Astrocyte of the hippocampus (primary cell): ENCODE measurements around the gene WNT8B.

Experiments
- DNase-seq: peaks from one replicate; pipeline ENCODE4 v3.0.0; 2011; ENCODE audit warnings: low read depth, low spot score

The WNT8B gene

DNA sequence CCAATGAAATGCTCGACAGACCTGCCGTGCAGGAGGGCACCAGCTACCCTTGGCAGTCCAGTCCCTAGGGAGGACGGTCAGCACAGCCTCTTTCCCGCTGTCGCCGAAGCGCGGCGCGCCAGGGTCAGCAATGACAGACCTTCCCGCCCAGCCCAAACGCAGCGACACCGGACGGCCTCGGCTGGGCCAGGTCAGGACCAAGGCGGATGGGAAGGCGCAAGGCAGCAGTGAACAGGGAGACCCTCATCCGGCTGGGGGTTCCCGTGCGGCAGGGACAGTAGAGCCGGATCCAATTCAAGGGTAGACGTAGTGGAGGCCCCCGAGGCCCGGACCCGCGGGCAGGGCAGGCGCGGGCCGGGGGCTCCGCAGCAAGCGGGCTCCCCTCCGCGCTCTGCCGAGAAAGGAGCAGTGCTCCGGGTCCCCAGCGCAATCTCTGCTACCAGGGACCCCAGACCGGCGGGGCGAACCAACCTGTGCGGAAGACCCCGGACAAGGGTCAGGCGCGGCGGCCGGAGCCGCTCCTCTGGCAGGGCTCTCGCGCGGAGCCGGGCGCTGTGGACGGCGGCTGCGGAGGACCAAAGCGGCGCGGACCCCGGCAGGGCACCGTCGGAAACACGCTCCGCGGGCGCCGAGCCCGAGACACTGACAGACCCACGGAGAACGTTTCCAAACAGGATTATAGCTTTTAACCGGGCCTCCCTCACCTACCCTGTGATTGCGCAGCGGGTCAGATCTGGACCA is 56.7 kb downstream of the WNT8B start, which contains the start of gene SEC31B:
SEC31B (minus strand) TSS at position 551 of the 741 bp plus-strand sequence. CDS start 2,909 bp downstream, outside the sequence.
- DNase-seq, result peak; percentile 53

DNA sequence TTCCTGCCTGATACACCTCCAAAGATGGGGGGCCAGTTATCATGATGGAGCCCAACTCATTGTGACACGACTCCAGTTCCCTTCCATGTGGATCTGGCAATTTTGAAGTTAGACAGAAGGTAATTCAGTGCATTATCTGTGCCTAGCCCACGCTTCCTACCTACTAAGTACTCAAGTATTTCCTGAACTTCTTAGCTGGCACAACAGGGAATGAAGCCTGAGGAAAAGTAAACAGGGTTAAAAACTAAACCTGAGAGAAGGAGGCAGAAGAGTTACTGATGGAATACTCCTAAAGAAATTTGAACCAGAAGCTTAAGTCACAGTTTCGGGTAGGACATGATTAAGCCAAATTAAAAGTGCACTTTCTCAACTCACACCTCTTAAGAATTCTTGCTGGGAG is 58.0 kb downstream of the WNT8B start:
- no peak for DNase-seq

DNA sequence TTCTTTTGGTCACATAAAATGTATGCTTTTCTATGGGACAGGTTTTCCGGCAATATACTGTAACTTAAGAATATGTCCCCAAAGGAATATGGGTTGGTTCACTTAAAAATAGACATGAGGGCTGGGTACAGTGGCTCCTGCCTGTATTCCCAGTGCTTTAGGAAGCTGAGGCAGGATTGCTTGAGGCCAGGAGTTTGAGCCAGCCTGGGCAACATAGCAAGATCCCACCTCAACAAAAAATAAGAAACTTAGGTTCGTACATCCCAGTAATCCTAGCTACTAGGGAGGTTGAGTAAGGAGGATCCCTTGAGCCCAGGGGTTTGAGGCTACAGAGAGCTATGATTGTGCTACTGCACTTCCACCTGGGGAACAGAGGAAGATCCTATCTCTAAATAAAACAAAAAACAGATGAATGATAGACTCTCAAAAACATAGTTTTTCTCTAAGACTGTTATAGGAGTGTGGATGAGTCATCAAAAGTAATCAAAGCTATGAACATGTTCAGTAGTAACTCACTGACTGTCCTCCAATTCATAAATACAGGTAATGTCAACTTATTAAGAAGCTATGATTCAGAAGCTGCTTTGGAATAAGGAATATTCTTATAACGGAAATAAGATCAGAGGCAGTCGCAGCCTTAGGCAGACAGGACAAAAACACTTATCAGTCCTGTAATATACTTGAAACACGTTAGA is 59.4 kb downstream of the WNT8B start:
- no peak for DNase-seq

DNA sequence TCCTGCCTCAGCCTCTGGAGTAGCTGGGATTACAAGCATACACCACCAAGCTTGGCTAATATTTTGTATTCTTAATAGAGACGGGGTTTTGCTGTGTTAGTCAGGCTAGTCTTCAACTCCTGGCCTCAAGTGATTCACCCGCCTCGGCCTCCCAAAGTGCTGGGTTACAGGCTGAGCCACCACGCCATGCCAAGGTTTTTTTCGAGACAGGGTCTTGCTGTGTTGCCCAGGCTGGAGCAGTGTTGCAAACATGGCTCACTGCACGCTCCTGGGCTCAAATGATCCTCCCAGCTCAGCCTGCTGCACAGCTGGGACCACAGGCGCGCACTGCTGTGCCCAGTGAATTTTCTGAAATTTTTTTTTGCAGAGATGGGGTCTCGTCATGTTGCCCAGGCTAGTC is 60.1 kb downstream of the WNT8B start:
- no peak for DNase-seq

DNA sequence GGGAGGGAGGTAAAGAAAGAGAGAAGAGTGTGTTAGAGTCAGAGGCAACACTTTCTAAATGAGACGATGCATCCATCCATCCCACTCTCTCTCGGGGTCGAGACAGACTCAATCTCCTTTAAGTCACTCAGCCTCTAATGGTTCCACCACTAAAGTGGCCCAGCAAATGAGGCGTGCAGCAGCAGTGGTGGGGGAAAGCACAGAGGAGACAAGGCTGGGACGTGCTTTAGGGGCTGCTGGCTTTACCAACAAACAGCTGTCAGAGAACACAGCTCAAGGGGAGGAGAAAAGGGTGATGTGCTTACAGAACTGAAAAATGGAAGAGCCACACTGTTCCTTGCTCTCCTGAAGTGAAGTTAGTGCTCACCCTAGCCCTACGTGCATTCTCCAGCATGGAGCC is 61.4 kb downstream of the WNT8B start:
- DNase-seq, result no peak

DNA sequence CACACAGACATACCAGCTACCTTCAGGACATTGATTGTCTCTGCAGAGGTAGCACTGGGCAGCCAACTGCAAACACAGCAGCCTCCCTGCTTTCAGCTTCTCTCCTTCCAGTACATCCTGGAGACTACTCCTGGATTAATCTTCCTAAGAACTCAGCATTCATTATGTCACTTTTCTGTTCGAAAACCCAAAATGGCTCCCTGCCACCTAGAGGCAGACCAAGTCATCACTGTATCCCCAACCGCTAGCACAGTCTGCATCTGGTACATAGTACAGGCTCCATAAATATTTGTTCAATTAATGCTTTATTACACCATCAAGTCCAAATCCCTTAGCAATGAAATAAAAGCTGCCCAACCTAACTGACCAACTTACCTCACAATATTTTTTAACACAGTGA is 61.8 kb downstream of the WNT8B start:
- no peak for DNase-seq

DNA sequence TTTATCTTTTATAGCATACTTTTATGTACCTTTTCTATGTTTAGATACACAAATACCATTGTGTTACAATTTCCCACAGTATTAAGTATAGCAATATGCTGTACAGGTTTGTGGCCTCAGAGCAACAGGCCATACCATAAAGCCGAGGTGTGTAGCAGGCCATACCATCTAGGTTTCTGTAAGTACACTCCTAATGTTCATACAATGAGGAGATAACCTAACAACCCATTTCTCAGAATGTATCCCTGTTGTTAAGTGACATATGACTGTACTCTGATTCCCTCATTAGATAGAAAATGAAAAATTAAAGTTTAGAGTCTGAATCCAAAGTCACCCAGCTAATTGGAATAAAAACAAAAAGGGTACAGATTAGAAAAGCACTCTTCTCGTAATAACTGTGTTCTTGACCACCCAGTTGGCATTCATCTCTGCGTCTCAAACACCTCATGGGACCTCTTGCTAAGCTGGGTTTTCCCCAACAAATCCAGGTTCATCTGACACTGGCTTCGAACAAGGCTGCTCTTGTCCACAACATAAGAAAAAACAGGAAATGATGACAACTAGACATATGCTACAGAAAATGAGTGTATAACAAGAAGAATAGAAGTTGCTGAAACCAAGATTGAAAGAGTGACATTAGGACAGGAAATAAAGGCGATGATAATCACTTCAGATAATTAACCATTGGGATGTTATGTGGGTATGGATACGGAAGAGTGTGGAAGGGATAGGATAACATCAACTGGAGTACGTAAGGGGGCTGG is 65.5 kb downstream of the WNT8B start:
- no peak for DNase-seq

DNA sequence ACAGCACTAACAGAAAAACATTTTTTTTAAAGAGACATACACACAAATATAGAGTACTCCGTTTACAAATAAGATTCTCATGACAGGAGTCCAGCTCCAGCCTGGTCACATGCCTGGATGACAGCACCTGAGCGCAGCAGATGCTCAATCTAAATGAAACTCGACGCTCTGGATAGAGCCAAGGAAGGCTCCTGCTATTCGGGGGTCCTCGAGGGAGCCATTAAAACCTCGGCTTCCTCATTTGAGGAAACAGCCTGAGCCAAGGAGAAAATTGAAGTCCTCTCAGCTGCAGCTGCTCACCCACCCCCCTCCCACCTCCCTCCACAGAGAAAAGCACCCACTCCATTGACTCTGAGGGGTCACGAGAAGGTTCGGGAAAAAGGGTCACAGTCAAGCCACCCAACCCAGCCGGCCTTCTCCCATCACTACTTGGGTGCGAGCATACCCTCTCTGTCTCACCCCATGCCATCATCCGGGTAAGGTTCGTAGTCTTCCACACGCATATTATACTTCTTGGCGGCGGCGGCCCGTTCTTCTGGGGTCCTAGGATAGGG is 66.2 kb downstream of the WNT8B start:
- no peak for DNase-seq

DNA sequence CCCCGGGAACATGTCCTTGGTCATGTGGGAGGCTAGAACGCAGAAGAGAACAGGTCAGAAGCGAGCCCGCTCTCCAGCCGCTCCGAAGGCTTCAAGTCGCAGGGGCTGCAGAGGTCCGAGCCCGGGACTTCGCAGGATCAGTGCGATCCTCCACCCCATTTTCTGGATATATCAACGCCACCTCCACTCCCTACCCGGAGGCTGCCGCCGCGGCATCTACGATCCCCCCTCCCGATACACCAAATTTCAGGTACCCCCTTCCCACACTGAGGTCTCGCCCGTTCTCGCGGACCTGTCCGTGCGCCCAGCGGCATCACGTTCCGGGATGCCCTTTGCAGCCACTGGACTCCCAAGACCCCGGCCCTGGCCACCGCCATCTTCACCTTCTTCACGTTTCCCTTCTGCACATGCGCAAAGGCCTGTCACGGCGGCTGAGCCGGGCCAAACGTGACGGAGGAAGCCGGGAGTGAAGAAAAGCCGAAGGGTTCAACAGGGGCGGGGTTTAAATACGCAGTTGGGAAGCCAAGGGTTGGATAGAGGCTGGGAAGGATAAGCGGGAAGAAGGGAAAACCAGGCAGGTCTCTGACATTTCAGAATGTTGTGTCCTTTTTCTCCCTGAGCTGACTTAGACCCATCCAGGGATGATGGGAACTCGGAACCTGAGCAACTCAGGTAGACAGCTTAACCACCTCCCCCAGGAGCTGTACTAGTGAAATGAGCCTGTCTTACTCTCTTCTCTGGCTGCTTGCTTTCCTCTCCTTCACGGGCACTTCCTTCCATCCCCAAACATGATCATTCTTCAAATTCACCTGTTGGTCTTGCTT is 66.9 kb downstream of the WNT8B start, which contains the start of gene NDUFB8:
NDUFB8 (minus strand) TSS at position 397 of the 824 bp plus-strand sequence; CDS start at position 377, 20 bp downstream.
- peak; percentile 93 for DNase-seq

DNA sequence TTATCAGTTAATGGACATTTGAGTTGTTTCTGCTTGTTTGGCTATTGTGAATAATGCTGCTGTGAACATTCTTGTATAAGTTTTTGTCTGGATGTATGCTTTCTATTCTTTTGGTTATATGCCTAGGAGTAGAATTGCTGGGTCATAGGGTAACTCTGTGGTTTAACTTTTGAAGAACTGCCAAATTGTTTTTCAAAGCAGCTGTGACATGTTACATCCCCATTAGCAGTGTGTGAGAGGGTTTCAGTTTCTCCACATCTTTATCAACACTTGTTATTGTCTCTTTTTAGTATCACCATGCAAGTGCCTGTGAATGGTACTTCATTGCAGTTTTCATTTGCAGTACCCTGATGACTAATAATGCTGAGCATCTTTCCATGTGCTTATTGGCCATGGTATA is 69.0 kb downstream of the WNT8B start:
- DNase-seq, result no peak
